Activated CD4-positive, alpha-beta memory T cell treated with anti-CD3 and anti-CD28 coated beads for 36 hours (primary cell): ENCODE measurements around the gene ACSBG1. TPM values are rescaled to one million over a fixed set of nuclear protein-coding genes. Genes with fewer than 3 reads are reported as not detected.

Experiments used
- CTCF ChIA-PET: fragments of 350-600 bp; sonication (Branson Sonifier 250); formaldehyde crosslinking; loops from one replicate; lab custom pipeline; 2021; ENCODE audit warnings: antibody characterized with exemption, inconsistent platforms; lab: Charles Lee
- POLR2A ChIA-PET: fragments of 350-600 bp; sonication (Branson Sonifier 250); formaldehyde crosslinking; loops from one replicate; lab custom pipeline; 2021; ENCODE audit warnings: antibody characterized with exemption; lab: Charles Lee
- DNase-seq: peaks from one replicate; pipeline ENCODE4 v3.0.0-alpha.2; 2020
- H3K27ac Mint-ChIP-seq: one replicate; pipeline ENCODE4 v1.8.0; 2021; ENCODE audit warnings: mixed read lengths
- H3K27me3 Mint-ChIP-seq: one replicate; pipeline ENCODE4 v1.8.0; 2021; ENCODE audit warnings: mixed read lengths
- H3K36me3 Mint-ChIP-seq: one replicate; pipeline ENCODE4 v1.8.0; 2021; ENCODE audit warnings: mixed read lengths
- H3K4me1 Mint-ChIP-seq: one replicate; pipeline ENCODE4 v1.8.0; 2021; ENCODE audit warnings: low read depth, mixed read lengths
- H3K4me3 Mint-ChIP-seq: one replicate; pipeline ENCODE4 v1.8.0; 2021; ENCODE audit warnings: mild to moderate bottlenecking, mixed read lengths
- H3K9me3 Mint-ChIP-seq: one replicate; pipeline ENCODE4 v1.8.0; 2021; ENCODE audit warnings: mixed read lengths
- intact Hi-C: fragments of 100-400 bp; cut with micrococcal nuclease; formaldehyde crosslinking; loops from one replicate; pipeline ENCODE4 v1.15.1; 2023
- total RNA-seq, 2 experiments: library from RNA; stranded (reverse); gene quantifications; one replicate each; pipeline ENCODE4 v1.2.3, GENCODE V29; 2021

The ACSBG1 gene
- total RNA-seq, 2 experiments from 2014 or later: 0.26 TPM; not detected in 1

DNA sequence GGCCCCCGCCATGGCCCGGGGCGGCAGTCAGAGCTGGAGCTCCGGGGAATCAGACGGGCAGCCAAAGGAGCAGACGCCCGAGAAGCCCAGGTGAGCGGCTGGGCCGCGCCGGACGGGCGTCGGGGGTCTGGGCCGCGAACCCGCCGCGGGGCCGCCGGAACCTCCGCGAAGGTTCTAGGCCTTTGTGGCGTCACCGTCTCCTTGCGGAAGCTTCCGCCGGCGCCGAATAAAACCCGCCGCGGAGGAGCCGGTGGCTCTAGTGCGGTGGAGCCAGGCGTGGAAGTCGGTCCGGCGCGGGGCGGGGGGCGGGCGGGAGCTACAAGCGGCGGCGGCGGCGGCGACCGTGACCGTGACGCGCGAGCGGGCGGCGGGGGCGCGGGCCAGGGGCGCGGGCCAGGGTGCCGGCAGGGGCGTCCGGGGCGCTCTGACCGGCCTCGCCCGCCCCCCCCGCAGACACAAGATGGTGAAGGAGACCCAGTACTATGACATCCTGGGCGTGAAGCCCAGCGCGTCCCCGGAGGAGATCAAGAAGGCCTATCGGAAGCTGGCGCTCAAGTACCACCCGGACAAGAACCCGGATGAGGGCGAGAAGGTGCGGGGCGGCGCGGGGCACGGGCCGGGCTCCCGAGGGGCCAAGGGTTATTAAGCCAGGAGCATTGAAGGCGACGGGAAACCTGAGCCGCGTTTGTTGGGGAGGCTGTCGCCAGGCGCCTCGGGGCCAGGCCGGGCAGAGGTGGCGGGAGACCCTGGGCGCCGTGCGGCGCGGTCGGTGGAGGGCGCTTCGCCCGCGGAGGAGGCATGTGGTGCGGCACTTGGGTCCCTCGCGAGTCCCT lies 30.2 kb upstream of the ACSBG1 start, which contains the start of gene DNAJA4:
Gene DNAJA4, plus strand, starts transcription at position 259 of the 833 bp plus-strand sequence. Its CDS starts 202 bp downstream, at position 461.
- POLR2A ChIA-PET: interaction anchor here (1.4 to 5.6 kb wide), 4 partner anchors 9 to 276 kb away, joined by 4 to 34 read pairs (median 10); partner anchors contain the start of genes IREB2, PSMA4 and SKIC8
- Mint-ChIP-seq H3K4me3 (peak within 1 kb of the TSS; percentile 78), H3K27ac (peak within 1 kb of the TSS; percentile 75), H3K4me1 (peaks cover 25% of the 10 kb centered on the region), H3K27me3 (no peaks in the 10 kb centered on the region), H3K36me3 (no peaks in the 10 kb centered on the region), H3K9me3 (no peaks in the 10 kb centered on the region)
- intact Hi-C loops: loop anchor here (2.0 kb wide), 1 partner anchor 34 kb away; the partner anchor contains the start of gene SKIC8
- peak; percentile 66 for DNase-seq
- CTCF ChIA-PET: interaction anchor here (0.8 to 2.7 kb wide), 11 partner anchors 22 to 1929 kb away, joined by 3 to 15 read pairs (median 4); partner anchors contain the start of genes CIB2, IREB2 and SKIC8

DNA sequence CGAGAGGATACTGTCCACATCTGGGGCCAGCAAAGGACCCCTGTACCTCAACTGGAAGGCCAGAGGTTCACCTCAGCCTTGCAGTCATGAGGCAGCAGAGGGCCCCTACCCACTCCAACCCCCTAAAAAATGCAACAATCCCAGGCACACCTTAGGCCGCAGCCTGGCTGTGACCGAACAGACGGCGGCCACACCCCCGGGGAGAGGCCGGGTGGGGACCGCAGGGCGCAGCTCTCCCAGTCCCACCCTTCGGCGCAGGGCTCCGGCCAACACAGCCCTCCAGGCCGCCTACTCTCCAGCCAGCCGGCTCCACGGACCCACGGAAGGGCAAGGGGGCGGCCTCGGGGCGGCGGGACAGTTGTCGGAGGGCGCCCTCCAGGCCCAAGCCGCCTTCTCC lies 29.5 kb upstream of the ACSBG1 start:
- DNase-seq: no peak
- ChIA-PET POLR2A (interaction anchor here (1.9 to 5.6 kb wide), 2 partner anchors 35 to 174 kb away, joined by 13 to 34 read pairs; partner anchors contain the start of genes IREB2 and SKIC8), CTCF (interaction anchor here (0.8 to 2.7 kb wide), 8 partner anchors 35 to 1928 kb away, joined by 3 to 15 read pairs (median 6); partner anchors contain the start of genes CIB2, IREB2 and SKIC8)
- Mint-ChIP-seq H3K36me3 (no peaks in the 10 kb centered on the region), H3K27ac (no peak overlapping the region), H3K4me1 (peaks cover 25% of the 10 kb centered on the region), H3K4me3 (peak overlapping the region; percentile 59), H3K27me3 (no peaks in the 10 kb centered on the region), H3K9me3 (no peaks in the 10 kb centered on the region)
- intact Hi-C loops: loop anchor here (2.0 kb wide), 1 partner anchor 35 kb away; the partner anchor contains the start of gene SKIC8

DNA sequence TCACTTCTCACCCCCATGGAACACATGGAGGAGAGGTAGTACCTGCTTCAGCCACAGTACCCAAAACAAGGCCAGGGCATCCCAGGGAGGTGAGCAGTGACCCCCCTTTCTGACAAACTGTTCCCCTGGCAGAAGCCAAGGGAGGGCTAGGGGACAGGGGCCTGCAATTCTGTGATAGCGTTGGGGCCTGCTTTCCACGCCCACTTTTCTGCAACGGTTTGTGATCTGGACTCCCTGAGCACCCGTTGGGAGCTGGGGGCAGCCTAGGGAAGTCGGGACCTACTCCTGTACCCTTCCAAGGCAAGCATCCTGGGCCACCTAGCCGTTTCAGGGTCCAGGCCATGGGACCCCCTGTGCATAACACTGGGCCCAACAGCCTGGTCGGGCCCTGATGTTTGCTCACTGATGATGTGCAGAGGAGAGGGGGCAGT lies 29.0 kb upstream of the ACSBG1 start:
- DNase-seq: peak; percentile 11
- H3K4me3 Mint-ChIP-seq: peak overlapping the region; percentile 59
- no peak overlapping the region for H3K27ac Mint-ChIP-seq
- no peaks in the 10 kb centered on the region for H3K9me3 Mint-ChIP-seq
- H3K27me3 Mint-ChIP-seq: no peaks in the 10 kb centered on the region
- H3K36me3 Mint-ChIP-seq: no peaks in the 10 kb centered on the region
- peaks cover 23% of the 10 kb centered on the region for H3K4me1 Mint-ChIP-seq
- intact Hi-C loops: no loop called here
- ChIA-PET CTCF (interaction anchor here (1.2 kb wide), 1 partner anchor 1927 kb away, joined by 3 read pairs; no protein-coding TSS in a partner anchor), POLR2A (no interaction called here)

DNA sequence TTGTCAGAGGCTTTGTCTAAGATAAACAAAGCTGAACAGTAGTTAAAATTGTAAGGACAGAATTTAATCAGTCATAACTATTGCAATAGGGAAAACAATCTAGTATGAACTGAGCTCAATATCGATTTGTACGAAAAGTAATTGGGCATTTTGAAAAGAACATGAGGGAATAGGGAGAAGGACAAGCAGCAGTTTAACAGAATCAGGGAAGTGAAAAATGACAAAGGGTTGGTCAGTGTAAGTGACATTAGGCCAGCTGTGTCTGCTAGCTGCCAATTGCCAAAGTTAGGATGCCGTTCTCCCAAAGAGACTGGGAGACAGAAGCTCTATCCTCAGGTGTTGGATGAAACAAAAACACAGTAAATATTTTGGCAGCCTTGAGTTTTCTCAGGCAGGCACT lies 26.7 kb upstream of the ACSBG1 start:
- Mint-ChIP-seq H3K36me3 (no peaks in the 10 kb centered on the region), H3K9me3 (no peaks in the 10 kb centered on the region), H3K27me3 (no peaks in the 10 kb centered on the region), H3K4me1 (peaks cover 11% of the 10 kb centered on the region), H3K4me3 (no peak overlapping the region), H3K27ac (no peak overlapping the region)
- ChIA-PET CTCF (interaction anchor here (0.7 to 1.2 kb wide), 4 partner anchors 21 to 353 kb away, joined by 3 read pairs; no protein-coding TSS in a partner anchor), POLR2A (no interaction called here)
- no peak for DNase-seq
- intact Hi-C loops: no loop called here

DNA sequence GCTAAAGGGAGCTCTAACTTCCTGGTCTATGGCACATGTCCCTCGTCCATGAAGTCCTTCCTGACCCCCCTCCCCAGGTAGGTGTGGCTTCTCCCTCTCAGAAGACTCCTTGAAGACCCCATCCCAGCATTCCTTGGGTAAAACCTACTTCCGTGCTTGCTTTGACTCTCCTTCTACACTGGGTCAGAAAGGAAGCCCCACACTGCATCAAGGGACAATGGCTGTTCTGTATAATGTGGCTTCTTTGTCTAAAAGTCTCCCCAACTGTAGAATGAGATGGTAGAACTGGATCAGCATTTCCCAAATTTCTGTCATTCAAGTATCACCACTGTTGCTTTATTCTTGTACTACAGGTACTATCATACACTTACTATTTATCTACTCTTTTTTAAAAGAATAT lies 26.1 kb upstream of the ACSBG1 start:
- POLR2A ChIA-PET: no interaction called here
- no peak for DNase-seq
- H3K9me3 Mint-ChIP-seq: no peaks in the 10 kb centered on the region
- H3K27me3 Mint-ChIP-seq: no peaks in the 10 kb centered on the region
- no peaks in the 10 kb centered on the region for H3K36me3 Mint-ChIP-seq
- CTCF ChIA-PET: interaction anchor here (0.8 to 1.2 kb wide), 3 partner anchors 20 to 352 kb away, joined by 3 read pairs; no protein-coding TSS in a partner anchor
- peaks cover 5% of the 10 kb centered on the region for H3K4me1 Mint-ChIP-seq
- no peak overlapping the region for H3K27ac Mint-ChIP-seq
- intact Hi-C loops: no loop called here
- H3K4me3 Mint-ChIP-seq: no peak overlapping the region

DNA sequence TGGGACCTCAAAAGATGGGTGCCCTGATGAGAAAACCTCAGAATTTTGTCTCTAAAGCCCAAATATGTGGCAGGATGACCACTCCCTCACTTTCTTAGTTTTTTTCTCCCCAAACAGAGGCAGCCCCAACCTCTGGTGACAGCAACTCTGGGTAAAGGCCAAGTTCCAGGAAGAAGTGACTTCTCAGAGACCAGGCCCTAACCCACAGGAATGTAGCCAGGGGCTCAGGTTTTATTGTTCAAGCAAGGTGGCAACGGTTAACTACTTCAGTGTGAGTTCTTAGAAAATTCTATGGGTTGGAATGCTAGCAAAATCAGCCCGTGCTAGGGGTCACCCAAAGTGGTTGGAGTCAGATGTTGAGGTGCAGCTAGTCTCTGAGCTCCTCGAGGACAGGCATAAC lies 24.9 kb upstream of the ACSBG1 start:
- no peaks in the 10 kb centered on the region for H3K9me3 Mint-ChIP-seq
- peaks cover 2% of the 10 kb centered on the region for H3K4me1 Mint-ChIP-seq
- CTCF ChIA-PET: interaction anchor here (2.4 kb wide), 1 partner anchor 151 kb away, joined by 6 read pairs; no protein-coding TSS in a partner anchor
- H3K27ac Mint-ChIP-seq: no peak overlapping the region
- POLR2A ChIA-PET: no interaction called here
- H3K27me3 Mint-ChIP-seq: no peaks in the 10 kb centered on the region
- intact Hi-C loops: no loop called here
- no peak overlapping the region for H3K4me3 Mint-ChIP-seq
- H3K36me3 Mint-ChIP-seq: no peaks in the 10 kb centered on the region
- no peak for DNase-seq

DNA sequence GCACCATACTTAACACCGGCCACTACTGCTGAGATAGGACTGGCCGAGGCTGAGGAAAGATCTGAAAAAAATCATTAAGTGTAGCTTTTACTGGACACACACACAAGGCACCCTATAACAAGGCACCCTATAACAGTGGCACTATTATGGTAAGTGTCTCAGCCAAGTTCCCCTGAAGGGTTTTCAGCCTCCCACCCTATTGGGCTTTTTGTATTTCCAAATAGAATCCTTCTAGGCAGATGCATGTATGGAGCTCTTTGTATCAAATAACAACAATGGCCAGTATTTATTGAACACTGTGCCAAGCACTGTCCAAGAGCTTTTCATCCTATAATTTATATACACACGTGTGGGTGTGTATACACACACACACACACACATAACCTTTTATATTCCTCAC lies 23.3 kb upstream of the ACSBG1 start:
- H3K36me3 Mint-ChIP-seq: no peaks in the 10 kb centered on the region
- intact Hi-C loops: no loop called here
- DNase-seq: no peak
- POLR2A ChIA-PET: no interaction called here
- H3K4me3 Mint-ChIP-seq: no peak overlapping the region
- no peaks in the 10 kb centered on the region for H3K9me3 Mint-ChIP-seq
- CTCF ChIA-PET: interaction anchor here (1.1 to 2.4 kb wide), 4 partner anchors 16 to 298 kb away, joined by 6 to 14 read pairs (median 8); no protein-coding TSS in a partner anchor
- no peak overlapping the region for H3K27ac Mint-ChIP-seq
- no peaks in the 10 kb centered on the region for H3K4me1 Mint-ChIP-seq
- no peaks in the 10 kb centered on the region for H3K27me3 Mint-ChIP-seq

DNA sequence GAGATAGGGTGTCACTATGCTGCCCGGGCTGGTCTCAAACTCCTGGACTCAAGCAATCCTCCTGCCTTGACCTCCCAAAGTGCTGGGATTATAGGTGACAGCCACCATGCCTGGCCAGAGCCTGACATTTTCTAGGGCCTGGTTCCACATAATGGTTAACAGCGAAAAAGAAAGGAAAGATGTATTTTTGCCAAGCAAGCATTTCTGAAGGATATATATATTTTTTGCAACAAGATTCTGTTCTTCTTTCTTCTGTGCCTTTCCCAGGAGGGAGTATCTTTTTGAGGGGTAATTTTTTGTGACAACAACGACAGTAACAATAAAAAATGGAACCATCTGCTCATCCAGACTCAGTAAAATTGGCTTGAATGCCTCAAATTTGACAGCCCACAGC lies 21.7 kb upstream of the ACSBG1 start:
- intact Hi-C loops: no loop called here
- H3K4me1 Mint-ChIP-seq: no peaks in the 10 kb centered on the region
- ChIA-PET POLR2A (no interaction called here), CTCF (no interaction called here)
- H3K9me3 Mint-ChIP-seq: no peaks in the 10 kb centered on the region
- no peaks in the 10 kb centered on the region for H3K27me3 Mint-ChIP-seq
- DNase-seq: no peak
- no peaks in the 10 kb centered on the region for H3K36me3 Mint-ChIP-seq
- H3K27ac Mint-ChIP-seq: no peak overlapping the region
- no peak overlapping the region for H3K4me3 Mint-ChIP-seq

DNA sequence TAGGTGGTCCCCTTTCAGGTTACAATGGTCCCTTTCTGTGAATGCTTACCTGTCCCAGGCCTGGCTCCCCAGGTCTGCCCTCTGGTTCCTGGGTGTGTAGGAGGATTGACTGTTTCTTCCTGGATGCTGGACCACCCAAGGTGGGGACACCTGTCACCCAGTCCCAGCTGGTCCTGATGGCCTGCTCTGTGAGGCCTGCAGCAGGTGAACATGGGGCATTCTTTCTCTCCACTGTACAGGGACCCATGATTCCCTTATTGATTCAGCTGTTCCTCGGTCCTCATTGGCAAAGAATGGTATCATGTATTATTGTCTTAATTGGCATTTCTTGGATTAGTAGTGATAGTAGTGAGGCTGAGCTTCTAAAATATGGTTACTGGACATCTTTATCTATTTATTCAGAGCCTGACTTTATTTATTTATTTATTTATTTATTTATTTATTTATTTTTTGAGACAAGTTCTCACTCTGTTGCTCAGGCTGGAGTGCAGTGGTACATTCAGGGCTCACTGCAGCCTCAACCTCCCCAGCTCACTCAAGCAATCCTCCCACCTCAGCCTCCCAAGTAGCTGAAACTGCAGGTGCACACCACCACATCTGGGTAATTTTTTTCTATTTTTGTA lies 21.2 kb upstream of the ACSBG1 start:
- DNase-seq: no peak
- no peaks in the 10 kb centered on the region for H3K9me3 Mint-ChIP-seq
- H3K4me3 Mint-ChIP-seq: no peak overlapping the region
- no peaks in the 10 kb centered on the region for H3K27me3 Mint-ChIP-seq
- POLR2A ChIA-PET: no interaction called here
- no peaks in the 10 kb centered on the region for H3K36me3 Mint-ChIP-seq
- no peak overlapping the region for H3K27ac Mint-ChIP-seq
- intact Hi-C loops: no loop called here
- CTCF ChIA-PET: no interaction called here
- no peaks in the 10 kb centered on the region for H3K4me1 Mint-ChIP-seq

DNA sequence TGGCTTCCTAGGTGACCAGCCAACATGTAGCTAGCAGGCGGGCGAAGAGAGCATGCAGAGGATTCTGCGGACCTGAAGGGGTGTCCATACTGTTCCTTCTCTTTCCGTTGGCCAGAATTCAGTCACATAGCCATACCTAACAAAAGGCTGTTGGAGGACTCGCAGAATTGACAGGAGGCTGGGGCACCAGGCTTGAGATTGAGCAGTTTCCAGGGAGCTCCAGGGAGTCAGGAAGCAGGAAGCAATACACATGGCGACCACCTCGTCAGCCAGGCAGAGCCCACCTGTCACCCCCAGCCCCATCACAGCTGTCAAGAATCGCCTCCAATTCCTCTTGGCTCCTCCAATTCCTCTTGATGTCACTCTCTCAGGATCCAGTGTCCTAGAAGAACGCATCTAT lies 16.8 kb upstream of the ACSBG1 start:
- no peak for DNase-seq
- no peak overlapping the region for H3K27ac Mint-ChIP-seq
- no peaks in the 10 kb centered on the region for H3K9me3 Mint-ChIP-seq
- intact Hi-C loops: no loop called here
- CTCF ChIA-PET: interaction anchor here (1.4 kb wide), 1 partner anchor 143 kb away, joined by 4 read pairs; no protein-coding TSS in a partner anchor
- H3K27me3 Mint-ChIP-seq: no peaks in the 10 kb centered on the region
- no peak overlapping the region for H3K4me3 Mint-ChIP-seq
- POLR2A ChIA-PET: no interaction called here
- H3K4me1 Mint-ChIP-seq: no peaks in the 10 kb centered on the region
- H3K36me3 Mint-ChIP-seq: no peaks in the 10 kb centered on the region

DNA sequence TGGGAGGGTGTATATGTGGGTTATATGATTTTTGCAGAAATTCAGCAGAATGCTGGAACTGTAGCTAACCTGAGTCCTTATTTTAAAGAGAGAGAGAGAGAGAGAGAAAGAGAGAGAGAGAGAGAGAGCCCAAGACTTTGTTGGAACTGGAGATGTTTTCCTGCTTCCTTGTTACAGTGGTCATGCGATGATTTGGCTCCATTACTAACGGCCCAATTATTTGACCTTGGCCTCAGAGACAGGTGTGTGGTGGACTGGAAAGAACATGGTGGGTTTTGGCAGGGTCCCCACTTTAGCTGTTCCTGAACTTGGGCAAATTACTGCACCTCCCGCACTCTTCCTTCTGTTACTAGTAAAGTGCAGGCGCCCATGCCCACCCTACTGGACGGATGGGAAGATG lies 14.8 kb upstream of the ACSBG1 start:
- Mint-ChIP-seq H3K4me1 (no peaks in the 10 kb centered on the region), H3K36me3 (no peaks in the 10 kb centered on the region), H3K9me3 (no peaks in the 10 kb centered on the region), H3K27me3 (no peaks in the 10 kb centered on the region), H3K27ac (no peak overlapping the region), H3K4me3 (no peak overlapping the region)
- ChIA-PET POLR2A (no interaction called here), CTCF (interaction anchor here (1.4 kb wide), 1 partner anchor 53 kb away, joined by 6 read pairs; no protein-coding TSS in a partner anchor)
- intact Hi-C loops: no loop called here
- DNase-seq: no peak

DNA sequence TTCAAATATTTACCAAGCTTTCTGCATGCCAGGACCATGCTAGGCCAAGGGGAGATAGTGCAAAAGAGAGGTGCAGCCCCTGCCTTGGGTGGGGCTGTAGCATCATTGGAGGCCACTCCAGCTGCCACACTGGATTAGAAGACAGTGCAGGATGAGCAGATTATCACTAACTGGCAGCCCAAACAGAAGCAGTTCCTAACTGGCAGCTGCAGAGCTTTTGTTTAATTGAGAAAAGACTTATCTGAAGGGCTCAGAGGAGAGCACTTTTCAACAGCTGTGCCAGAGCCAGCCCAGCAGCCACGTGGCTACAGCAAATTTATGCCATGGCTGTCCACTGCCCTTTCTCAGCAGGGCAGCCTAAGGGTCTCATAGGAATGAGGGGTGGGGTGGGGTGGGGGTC lies 13.5 kb upstream of the ACSBG1 start:
- intact Hi-C loops: no loop called here
- ChIA-PET CTCF (no interaction called here), POLR2A (no interaction called here)
- no peaks in the 10 kb centered on the region for H3K36me3 Mint-ChIP-seq
- no peaks in the 10 kb centered on the region for H3K4me1 Mint-ChIP-seq
- H3K27me3 Mint-ChIP-seq: no peaks in the 10 kb centered on the region
- no peaks in the 10 kb centered on the region for H3K9me3 Mint-ChIP-seq
- H3K4me3 Mint-ChIP-seq: no peak overlapping the region
- no peak for DNase-seq
- H3K27ac Mint-ChIP-seq: no peak overlapping the region
